ENCODE data around the gene TIMMDC1.

Gene TIMMDC1

GRCh38 chr3:119529883-119530282, 31.5 kb downstream of the TIMMDC1 start:
- no peak overlapping the region for H2AFZ ChIP-seq (ENCODE audit: low read depth, low read length)

GRCh38 chr3:119530456-119530855, 32.1 kb downstream of the TIMMDC1 start:
- H3K4me3 ChIP-seq (ENCODE audit: insufficient read depth in 1 of 2, low read depth in 1 of 2, low read length in 2 of 2) = no peak overlapping the region

More at GRCh38 chr3:119529883-119530282, 31.5 kb downstream of the TIMMDC1 start:
- peak; percentile 22 for DNase-seq
- H2BK12ac ChIP-seq (ENCODE audit: low read length in 2 of 2) = no peak overlapping the region
- H3K4me2 ChIP-seq (ENCODE audit: low read length, poor library complexity, severe bottlenecking) = no peak overlapping the region
- no peak overlapping the region for H3K18ac ChIP-seq (ENCODE audit: low read depth in 1 of 2, low read length in 2 of 2)
- H3K36me3 ChIP-seq (ENCODE audit: control insufficient read depth in 1 of 2, insufficient read depth in 2 of 2, low read depth in 1 of 2, low read length in 2 of 2) = peaks cover 0 to 12% of the 10 kb centered on the region in 2 experiments
- H2BK5ac ChIP-seq (ENCODE audit: low read depth, low read length, poor library complexity, severe bottlenecking) = no peak overlapping the region
- no peak overlapping the region for H2AK5ac ChIP-seq (ENCODE audit: low read length, severe bottlenecking)
- no peaks in the 10 kb centered on the region for H3K79me1 ChIP-seq (replicated peaks; ENCODE audit: low read length, poor library complexity, severe bottlenecking)
- no peak overlapping the region for H2BK120ac ChIP-seq (ENCODE audit: low read depth, low read length)
- H3K9ac ChIP-seq (ENCODE audit: low read length) = no peak overlapping the region
- H4K8ac ChIP-seq (ENCODE audit: low read length) = no peak overlapping the region
- no peak overlapping the region for H3K4me3 ChIP-seq (ENCODE audit: insufficient read depth in 1 of 2, low read depth in 1 of 2, low read length in 2 of 2)
- no peak overlapping the region for H3K14ac ChIP-seq (ENCODE audit: low read length in 2 of 2)
- no peaks in the 10 kb centered on the region for H3K9me3 ChIP-seq (ENCODE audit: control insufficient read depth, low read length)
- no peak overlapping the region for H3K4ac ChIP-seq (ENCODE audit: low read depth in 1 of 2, low read length in 2 of 2)
- H4K91ac ChIP-seq (ENCODE audit: low read length) = no peak overlapping the region
- H3K23ac ChIP-seq (ENCODE audit: low read length in 2 of 2) = no peak overlapping the region
- no peak overlapping the region for H3K27ac ChIP-seq (ENCODE audit: low read length, poor library complexity, severe bottlenecking)
- H3K4me1 ChIP-seq (ENCODE audit: control insufficient read depth, insufficient read depth, low read depth, low read length) = no peaks in the 10 kb centered on the region
- no peak overlapping the region for H2BK15ac ChIP-seq (ENCODE audit: low read depth, poor library complexity, severe bottlenecking)
- no peaks in the 10 kb centered on the region for H3K27me3 ChIP-seq (ENCODE audit: control insufficient read depth in 1 of 2, insufficient read depth in 1 of 2, low read length in 2 of 2)

GRCh38 chr3:119531151-119531550, 32.8 kb downstream of the TIMMDC1 start:
- H3K4ac ChIP-seq (ENCODE audit: low read depth in 1 of 2, low read length in 2 of 2) = no peak overlapping the region
- no peaks in the 10 kb centered on the region for H3K4me1 ChIP-seq (ENCODE audit: control insufficient read depth, insufficient read depth, low read depth, low read length)
- H2BK120ac ChIP-seq (ENCODE audit: low read depth, low read length) = no peak overlapping the region
- H2AFZ ChIP-seq (ENCODE audit: low read depth, low read length) = no peak overlapping the region
- H3K9ac ChIP-seq (ENCODE audit: low read length) = no peak overlapping the region
- DNase-seq = no peak
- H3K79me1 ChIP-seq (replicated peaks; ENCODE audit: low read length, poor library complexity, severe bottlenecking) = no peaks in the 10 kb centered on the region
- peaks cover 0 to 4% of the 10 kb centered on the region in 2 experiments for H3K36me3 ChIP-seq (ENCODE audit: control insufficient read depth in 1 of 2, insufficient read depth in 2 of 2, low read depth in 1 of 2, low read length in 2 of 2)
- H3K23ac ChIP-seq (ENCODE audit: low read length in 2 of 2) = no peak overlapping the region
- no peak overlapping the region for H3K14ac ChIP-seq (ENCODE audit: low read length in 2 of 2)
- no peak overlapping the region for H2BK5ac ChIP-seq (ENCODE audit: low read depth, low read length, poor library complexity, severe bottlenecking)
- H3K18ac ChIP-seq (ENCODE audit: low read depth in 1 of 2, low read length in 2 of 2) = no peak overlapping the region
- no peak overlapping the region for H2AK5ac ChIP-seq (ENCODE audit: low read length, severe bottlenecking)
- H3K9me3 ChIP-seq (ENCODE audit: control insufficient read depth, low read length) = no peaks in the 10 kb centered on the region
- H2BK12ac ChIP-seq (ENCODE audit: low read length in 2 of 2) = no peak overlapping the region
- WGBS = 94% methylated on average over 4 of the region's 4 CpGs
- no peak overlapping the region for H3K27ac ChIP-seq (ENCODE audit: low read length, poor library complexity, severe bottlenecking)
- H2BK15ac ChIP-seq (ENCODE audit: low read depth, poor library complexity, severe bottlenecking) = no peak overlapping the region
- H3K27me3 ChIP-seq (ENCODE audit: control insufficient read depth in 1 of 2, insufficient read depth in 1 of 2, low read length in 2 of 2) = no peaks in the 10 kb centered on the region
- H3K4me3 ChIP-seq (ENCODE audit: insufficient read depth in 1 of 2, low read depth in 1 of 2, low read length in 2 of 2) = no peak overlapping the region
- H4K91ac ChIP-seq (ENCODE audit: low read length) = no peak overlapping the region
- H4K8ac ChIP-seq (ENCODE audit: low read length) = no peak overlapping the region
- no peak overlapping the region for H3K4me2 ChIP-seq (ENCODE audit: low read length, poor library complexity, severe bottlenecking)

More at GRCh38 chr3:119530456-119530855, 32.1 kb downstream of the TIMMDC1 start:
- H2BK15ac ChIP-seq (ENCODE audit: low read depth, poor library complexity, severe bottlenecking) = no peak overlapping the region
- H2AK5ac ChIP-seq (ENCODE audit: low read length, severe bottlenecking) = peak overlapping the region; percentile 83
- no peak overlapping the region for H3K14ac ChIP-seq (ENCODE audit: low read length in 2 of 2)
- peak overlapping the region; percentile 20 for H3K27ac ChIP-seq (ENCODE audit: low read length, poor library complexity, severe bottlenecking)
- peaks cover 0 to 9% of the 10 kb centered on the region in 2 experiments for H3K36me3 ChIP-seq (ENCODE audit: control insufficient read depth in 1 of 2, insufficient read depth in 2 of 2, low read depth in 1 of 2, low read length in 2 of 2)
- H2BK120ac ChIP-seq (ENCODE audit: low read depth, low read length) = no peak overlapping the region
- H3K18ac ChIP-seq (ENCODE audit: low read depth in 1 of 2, low read length in 2 of 2) = no peak overlapping the region
- H2BK12ac ChIP-seq (ENCODE audit: low read length in 2 of 2) = no peak overlapping the region
- H3K79me1 ChIP-seq (replicated peaks; ENCODE audit: low read length, poor library complexity, severe bottlenecking) = no peaks in the 10 kb centered on the region
- H3K23ac ChIP-seq (ENCODE audit: low read length in 2 of 2) = no peak overlapping the region
- no peaks in the 10 kb centered on the region for H3K4me1 ChIP-seq (ENCODE audit: control insufficient read depth, insufficient read depth, low read depth, low read length)
- H3K4me2 ChIP-seq (ENCODE audit: low read length, poor library complexity, severe bottlenecking) = peak overlapping the region; percentile 7
- no peak overlapping the region for H4K91ac ChIP-seq (ENCODE audit: low read length)
- DNase-seq = no peak
- 83% methylated on average over 1 of the region's 2 CpGs for WGBS
- no peak overlapping the region for H2BK5ac ChIP-seq (ENCODE audit: low read depth, low read length, poor library complexity, severe bottlenecking)
- H3K9ac ChIP-seq (ENCODE audit: low read length) = no peak overlapping the region
- H4K8ac ChIP-seq (ENCODE audit: low read length) = no peak overlapping the region
- no peak overlapping the region for H2AFZ ChIP-seq (ENCODE audit: low read depth, low read length)
- H3K27me3 ChIP-seq (ENCODE audit: control insufficient read depth in 1 of 2, insufficient read depth in 1 of 2, low read length in 2 of 2) = no peaks in the 10 kb centered on the region
- no peak overlapping the region for H3K4ac ChIP-seq (ENCODE audit: low read depth in 1 of 2, low read length in 2 of 2)
- H3K9me3 ChIP-seq (ENCODE audit: control insufficient read depth, low read length) = no peaks in the 10 kb centered on the region

- H3K4me3 ChIP-seq (ENCODE audit: insufficient read depth in 1 of 2, low read depth in 1 of 2, low read length in 2 of 2) = no peak overlapping the region
- H3K27ac ChIP-seq (ENCODE audit: low read length, poor library complexity, severe bottlenecking) = no peak overlapping the region
- no peak overlapping the region for H2AFZ ChIP-seq (ENCODE audit: low read depth, low read length)
- no peaks in the 10 kb centered on the region for H3K79me1 ChIP-seq (replicated peaks; ENCODE audit: low read length, poor library complexity, severe bottlenecking)
- H2BK120ac ChIP-seq (ENCODE audit: low read depth, low read length) = no peak overlapping the region
- no peaks in the 10 kb centered on the region for H3K27me3 ChIP-seq (ENCODE audit: control insufficient read depth in 1 of 2, insufficient read depth in 1 of 2, low read length in 2 of 2)
- no peak overlapping the region for H3K18ac ChIP-seq (ENCODE audit: low read depth in 1 of 2, low read length in 2 of 2)
- H3K9me3 ChIP-seq (ENCODE audit: control insufficient read depth, low read length) = no peaks in the 10 kb centered on the region
- no peak overlapping the region for H3K14ac ChIP-seq (ENCODE audit: low read length in 2 of 2)
- no peak overlapping the region for H2BK5ac ChIP-seq (ENCODE audit: low read depth, low read length, poor library complexity, severe bottlenecking)
- H2AK5ac ChIP-seq (ENCODE audit: low read length, severe bottlenecking) = no peak overlapping the region
- DNase-seq = no peak
- no peak overlapping the region for H4K8ac ChIP-seq (ENCODE audit: low read length)
- H3K23ac ChIP-seq (ENCODE audit: low read length in 2 of 2) = no peak overlapping the region
- H3K36me3 ChIP-seq (ENCODE audit: control insufficient read depth in 1 of 2, insufficient read depth in 2 of 2, low read depth in 1 of 2, low read length in 2 of 2) = no peaks in the 10 kb centered on the region
- no peaks in the 10 kb centered on the region for H3K4me1 ChIP-seq (ENCODE audit: control insufficient read depth, insufficient read depth, low read depth, low read length)
- H2BK12ac ChIP-seq (ENCODE audit: low read length in 2 of 2) = no peak overlapping the region
- H4K91ac ChIP-seq (ENCODE audit: low read length) = no peak overlapping the region
- H2BK15ac ChIP-seq (ENCODE audit: low read depth, poor library complexity, severe bottlenecking) = no peak overlapping the region
- H3K4me2 ChIP-seq (ENCODE audit: low read length, poor library complexity, severe bottlenecking) = no peak overlapping the region
- no peak overlapping the region for H3K9ac ChIP-seq (ENCODE audit: low read length)
- WGBS = no CpG with 5 or more reads among the region's 1 CpG
- H3K4ac ChIP-seq (ENCODE audit: low read depth in 1 of 2, low read length in 2 of 2) = no peak overlapping the region
Measured at GRCh38 chr3:119534296-119534695, 35.9 kb downstream of the TIMMDC1 start.
